ENCODE measurements around the gene AMBRA1.
A peak's percentile ranks its signal among the peaks of the same experiment; 100 is the strongest.

The AMBRA1 gene

GRCh38 chr11:46347637-46348311 is 246.0 kb downstream of the AMBRA1 start:
- peak; percentile 22 for DNase-seq (ENCODE audit: low spot score)

GRCh38 chr11:46346886-46347636 is 246.8 kb downstream of the AMBRA1 start, which contains the start of gene DGKZ:
Gene DGKZ, plus strand, starts transcription at chr11:46347463. Its CDS starts 197 bp downstream, at chr11:46347660.
- peak; percentile 90 for DNase-seq (ENCODE audit: low spot score)

Data from hematopoietic multipotent progenitor cell treated with erythropoietin and hydrocortisone succinate and interleukin-3 and kit ligand, for 17 days (in vitro differentiated cells).